Common myeloid progenitor, CD34-positive (primary cell): Measurements from ENCODE around the gene GPLD1.
A peak's percentile ranks its signal among the peaks of the same experiment; 100 is the strongest.

Experiments used
- CTCF ChIA-PET: fragments of 350-600 bp; sonication (Branson Sonifier 250); formaldehyde crosslinking; loops from one replicate; lab custom pipeline; 2021; ENCODE audit warnings: antibody characterized with exemption; lab: Charles Lee
- POLR2A ChIA-PET: fragments of 350-600 bp; sonication (Branson Sonifier 250); formaldehyde crosslinking; loops from one replicate; lab custom pipeline; 2021; ENCODE audit warnings: antibody characterized with exemption; lab: Charles Lee
- DNase-seq, 3 donors: peaks; one replicate each; pipeline versions ENCODE4 v3.0.0 to v3.0.0-alpha.2; 2013
- H3K27ac ChIP-seq, 2 experiments: 1 replicate in 1 of 2; 2 replicates in 1 of 2; pipeline ENCODE4 v1.7.0; 2013; ENCODE audit warnings: inconsistent platforms in 2 of 2, low read length in 2 of 2, mild to moderate bottlenecking in 2 of 2, low read depth in 1 of 2, moderate library complexity in 1 of 2; ENCODE audit not compliant: severe bottlenecking in 2 of 2, insufficient read depth in 1 of 2, poor library complexity in 1 of 2
- H3K27me3 ChIP-seq, 5 experiments: replicated peaks in 2 of 5; 1 replicate in 3 of 5; 2 replicates in 2 of 5; pipeline versions ENCODE4 v1.6.1 to v1.7.0; 2013; ENCODE audit warnings: low read length in 4 of 5, mild to moderate bottlenecking in 2 of 5, moderate library complexity in 2 of 5, inconsistent platforms in 1 of 5; ENCODE audit not compliant: insufficient read depth in 5 of 5, control insufficient read depth in 4 of 5
- H3K36me3 ChIP-seq, 4 experiments: 1 replicate in 2 of 4; 2 replicates in 2 of 4; pipeline versions ENCODE4 v1.6.1 to v1.7.0; 2013; ENCODE audit warnings: low read length in 3 of 4, control low read depth in 1 of 4, mild to moderate bottlenecking in 1 of 4; ENCODE audit not compliant: control insufficient read depth in 4 of 4, insufficient read depth in 4 of 4
- H3K4me1 ChIP-seq, 4 experiments: 1 replicate in 3 of 4; 2 replicates in 1 of 4; pipeline versions ENCODE4 v1.6.1 to v1.7.1; 2013; ENCODE audit warnings: low read length in 3 of 4, mild to moderate bottlenecking in 3 of 4, control low read depth in 1 of 4, inconsistent platforms in 1 of 4, moderate library complexity in 1 of 4; ENCODE audit not compliant: control insufficient read depth in 4 of 4, insufficient read depth in 4 of 4; ENCODE audit errors: control extremely low read depth in 1 of 4
- H3K4me3 ChIP-seq, 7 experiments: 1 replicate in 4 of 7; 2 replicates in 3 of 7; pipeline versions ENCODE4 v1.5.1 to v1.7.0; 2013; ENCODE audit warnings: mild to moderate bottlenecking in 7 of 7, low read length in 6 of 7, moderate library complexity in 6 of 7, inconsistent platforms in 2 of 7, low read depth in 2 of 7, control low read depth in 1 of 7; ENCODE audit not compliant: insufficient read depth in 4 of 7, control insufficient read depth in 1 of 7; ENCODE audit errors: extremely low read depth in 1 of 7
- H3K9me3 ChIP-seq, 5 experiments: 1 replicate in 4 of 5; 2 replicates in 1 of 5; pipeline versions ENCODE4 v1.6.1 to v1.7.1; 2013; ENCODE audit warnings: low read length in 4 of 5, mild to moderate bottlenecking in 2 of 5, inconsistent platforms in 1 of 5, low read depth in 1 of 5, moderate library complexity in 1 of 5; ENCODE audit not compliant: control insufficient read depth in 4 of 5, insufficient read depth in 2 of 5; ENCODE audit errors: control extremely low read depth in 1 of 5
- WGBS: methylation state at CpG from one replicate; pipeline ENCODE4 v1.1.5; 2013; ENCODE audit not compliant: insufficient coverage; 5-methylcytosine and 5-hydroxymethylcytosine counted together

Gene GPLD1

DNA sequence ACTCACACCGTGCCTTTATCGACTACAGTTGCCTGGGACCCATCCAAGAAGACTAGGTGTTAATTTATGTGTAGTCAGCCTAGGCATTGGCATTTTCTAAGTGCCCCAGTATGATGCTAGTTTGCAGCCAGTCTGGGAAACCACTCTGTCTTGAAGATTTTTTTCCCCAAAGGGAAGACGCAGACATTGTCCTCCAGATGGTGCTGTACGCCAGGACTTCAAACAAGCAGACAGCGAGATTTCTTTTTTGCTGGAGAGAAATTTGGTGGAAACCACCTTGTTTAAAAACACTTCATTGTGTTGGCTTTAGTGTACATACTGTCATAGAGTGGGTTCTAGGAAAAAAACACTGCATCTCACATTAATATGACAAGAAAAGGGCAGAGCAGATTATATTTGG is 35.4 kb upstream of the GPLD1 start:
- H3K36me3 ChIP-seq: peaks cover 0 to 8% (median 4%) of the 10 kb centered on the region in 4 experiments
- peak; percentile 34 to 67 (median 65) for DNase-seq
- H3K27me3 ChIP-seq: no peaks in the 10 kb centered on the region
- no peaks in the 10 kb centered on the region for H3K9me3 ChIP-seq
- CTCF ChIA-PET: interaction anchor here (1.0 to 1.7 kb wide), 6 partner anchors 14 to 180 kb away, joined by 3 to 5 read pairs (median 4); no protein-coding TSS in a partner anchor
- POLR2A ChIA-PET: no interaction called here
- H3K27ac ChIP-seq: no peak overlapping the region
- H3K4me1 ChIP-seq: peaks cover 0 to 7% (median 4%) of the 10 kb centered on the region in 4 experiments
- 92% methylated on average over 5 of the region's 5 CpGs for WGBS
- H3K4me3 ChIP-seq: no peak overlapping the region

DNA sequence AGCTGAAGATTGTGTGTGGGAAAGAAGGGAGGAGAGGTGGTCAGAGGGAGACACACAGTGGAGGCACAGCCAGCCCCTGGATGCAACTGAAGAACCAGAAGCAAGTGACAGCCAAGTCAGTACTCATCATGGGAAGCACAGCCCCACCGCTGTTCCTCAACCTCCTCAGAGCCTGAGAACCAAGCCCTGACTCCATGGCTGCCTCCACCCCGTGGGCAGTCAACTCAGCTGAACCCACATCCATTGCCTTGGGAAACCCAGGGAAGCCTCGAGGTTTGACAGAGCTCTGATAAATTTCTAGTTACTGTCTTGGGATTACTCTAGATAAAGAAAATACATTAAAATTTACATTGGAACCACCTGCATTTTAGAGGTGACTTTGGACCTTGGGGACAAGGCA is 35.0 kb upstream of the GPLD1 start:
- Histone ChIP-seq H3K9me3 (no peaks in the 10 kb centered on the region), H3K4me3 (no peak overlapping the region), H3K4me1 (peaks cover 0 to 7% (median 4%) of the 10 kb centered on the region in 4 experiments), H3K27ac (no peak overlapping the region), H3K36me3 (peaks cover 0 to 8% (median 3%) of the 10 kb centered on the region in 4 experiments), H3K27me3 (no peaks in the 10 kb centered on the region)
- WGBS: 70% methylated on average over 2 of the region's 3 CpGs
- ChIA-PET CTCF (interaction anchor here (0.8 to 1.8 kb wide), 6 partner anchors 27 to 180 kb away, joined by 3 to 5 read pairs (median 4); no protein-coding TSS in a partner anchor), POLR2A (no interaction called here)
- no peak for DNase-seq

GRCh38 chr6:24522228-24523176 is 33.1 kb upstream of the GPLD1 start:
- POLR2A ChIA-PET: interaction anchor here (0.5 kb wide), 1 partner anchor 963 kb away, joined by 3 read pairs; no protein-coding TSS in a partner anchor
- CTCF ChIA-PET: interaction anchor here (0.6 to 1.8 kb wide), 6 partner anchors 10 to 239 kb away, joined by 3 to 5 read pairs (median 4); partner anchors contain the start of gene ALDH5A1
- 53% methylated on average over 9 of the region's 13 CpGs for WGBS
- Histone ChIP-seq H3K9me3 (no peaks in the 10 kb centered on the region), H3K36me3 (peaks cover 0 to 17% (median 8%) of the 10 kb centered on the region in 4 experiments), H3K4me1 (peaks cover 0 to 7% (median 4%) of the 10 kb centered on the region in 4 experiments), H3K27me3 (no peaks in the 10 kb centered on the region), H3K4me3 (no peak overlapping the region), H3K27ac (peak overlapping the region in 1 of 2 experiments; percentile 54)
- peak; percentile 8 to 75 (median 58) for DNase-seq

GRCh38 chr6:24520929-24521546 is 31.7 kb upstream of the GPLD1 start:
- H3K4me1 ChIP-seq: peaks cover 0 to 7% (median 4%) of the 10 kb centered on the region in 4 experiments
- H3K4me3 ChIP-seq: no peak overlapping the region
- WGBS: 61% methylated on average over 5 of the region's 6 CpGs
- H3K9me3 ChIP-seq: no peaks in the 10 kb centered on the region
- H3K27ac ChIP-seq: no peak overlapping the region
- peaks cover 0 to 21% (median 8%) of the 10 kb centered on the region in 4 experiments for H3K36me3 ChIP-seq
- POLR2A ChIA-PET: no interaction called here
- DNase-seq: peak; percentile 20 to 34 (median 29)
- CTCF ChIA-PET: interaction anchor here (0.6 to 1.4 kb wide), 9 partner anchors 10 to 237 kb away, joined by 3 to 6 read pairs (median 4); partner anchors contain the start of gene ALDH5A1
- H3K27me3 ChIP-seq: no peaks in the 10 kb centered on the region

GRCh38 chr6:24517659-24518543 is 28.5 kb upstream of the GPLD1 start:
- Histone ChIP-seq H3K27me3 (no peaks in the 10 kb centered on the region), H3K4me1 (peaks cover 0 to 7% (median 4%) of the 10 kb centered on the region in 4 experiments), H3K27ac (no peak overlapping the region), H3K4me3 (no peak overlapping the region), H3K9me3 (no peaks in the 10 kb centered on the region), H3K36me3 (peaks cover 8 to 35% (median 22%) of the 10 kb centered on the region in 4 experiments)
- no peak for DNase-seq
- CTCF ChIA-PET: interaction anchor here (2.2 kb wide), 1 partner anchor 23 kb away, joined by 6 read pairs; the partner anchor contains the start of gene ALDH5A1
- 100% methylated on average over 3 of the region's 4 CpGs for WGBS
- POLR2A ChIA-PET: no interaction called here

GRCh38 chr6:24513602-24514001 is 24.2 kb upstream of the GPLD1 start:
- 60% methylated on average over 1 of the region's 4 CpGs for WGBS
- DNase-seq: no peak
- Histone ChIP-seq H3K4me3 (no peak overlapping the region), H3K9me3 (no peaks in the 10 kb centered on the region), H3K4me1 (no peaks in the 10 kb centered on the region), H3K27me3 (no peaks in the 10 kb centered on the region), H3K36me3 (peaks cover 8 to 44% (median 24%) of the 10 kb centered on the region in 4 experiments), H3K27ac (no peak overlapping the region)
- POLR2A ChIA-PET: no interaction called here
- CTCF ChIA-PET: interaction anchor here (1.3 to 1.6 kb wide), 2 partner anchors 12 to 19 kb away, joined by 5 read pairs; partner anchors contain the start of gene ALDH5A1
